ENCODE data around the gene SOX5. TPM values are rescaled to one million over a fixed set of nuclear protein-coding genes. Genes with fewer than 3 reads are reported as not detected.
"Not testable (repeated sequence)": the region's sequence is repeated elsewhere in the genome, so short reads cannot be mapped to it uniquely, and the experiment has no call there.

The SOX5 gene
- total and polyA plus RNA-seq, 9 of the 15 experiments (the other 6 are each of a cell fraction or from before 2014, with no cell fraction given) = 8.3 to 16.5 (median 11.9) TPM

- no peak for TF ChIP-seq MLX (CRISPR knock-in tag; conservative IDR thresholded peaks at IDR 0.05)
- no peak for TF ChIP-seq TSHZ1 (CRISPR knock-in tag; IDR thresholded peaks at IDR 0.05)
- TF ChIP-seq PRMT5 (CRISPR knock-in tag; IDR thresholded peaks at IDR 0.05) = no peak
Observed at GRCh38 chr12:23824358-23824757, 125.1 kb downstream of the SOX5 start (continued).

- ATAC-seq; intact Hi-C loops (cut with micrococcal nuclease); BruUV-seq (replicated peaks); H3K9me1 ChIP-seq (ENCODE audit: control insufficient read depth, insufficient read depth, low read length); H3K4me2 ChIP-seq (ENCODE audit: insufficient read depth, low read length); H3K79me2 ChIP-seq (ENCODE audit: control insufficient read depth, insufficient read depth, low read length); CTCF ChIA-PET (ENCODE audit: low intra/inter-chr PET ratio); in situ Hi-C loops (cut with MboI); H3K36me3 ChIP-seq (ENCODE audit: control insufficient read depth, insufficient read depth, low read length); H3K4me1 ChIP-seq (replicated peaks in 1 of 2; ENCODE audit: control insufficient read depth in 2 of 2, insufficient read depth in 2 of 2, low read length in 2 of 2); H4K20me1 ChIP-seq (replicated peaks; ENCODE audit: control insufficient read depth, insufficient read depth, low read length); H3K27me3 ChIP-seq (ENCODE audit: control insufficient read depth in 2 of 2, insufficient read depth in 2 of 2, low read length in 2 of 2); H3K9ac ChIP-seq (ENCODE audit: insufficient read depth in 1 of 2, low read depth in 2 of 2, low read length in 2 of 2); FAIRE-seq; H3K27ac ChIP-seq (ENCODE audit: extremely low read depth, low read depth, low read length); DNase-seq (ENCODE audit: extremely low read depth in 1 of 4, low spot score in 3 of 4); H2AFZ ChIP-seq (ENCODE audit: low read depth, low read length); H3K9me3 ChIP-seq (replicated peaks; ENCODE audit: control insufficient read depth, insufficient read depth, low read depth, low read length); H3K4me3 ChIP-seq: not testable (repeated sequence)
- POLR2A ChIA-PET = interaction anchor here (1.1 kb wide), 1 partner anchor 9 kb away, joined by 3 read pairs; no protein-coding TSS in a partner anchor
- TF ChIP-seq ZNF507 (tag; conservative IDR thresholded peaks at IDR 0.05) = peak; percentile 95
Observed at GRCh38 chr12:23822883-23823282, 126.6 kb downstream of the SOX5 start.
